PC-3 (cell line): ENCODE data around the gene PCARE. TPM values are rescaled to one million over a fixed set of nuclear protein-coding genes. Genes with fewer than 3 reads are reported as not detected.

Experiments used
- ATAC-seq: fragments of 200-7000 bp; cut with Tn5 transposase; 2 replicates; pipeline ENCODE4 v1.9.1; 2020; ENCODE audit warnings: mild to moderate bottlenecking, moderate library complexity
- BruUV-seq: library from RNA; stranded (reverse); fragments of 400-500 nt; replicated peaks from 2 replicates; lab custom pipeline; 2021; lab: Mats Ljungman, UMichigan
- CTCF ChIA-PET: fragments of 300-600 bp; sonication (Branson Sonifier 250); formaldehyde crosslinking; loops from one replicate; lab custom pipeline; 2022; ENCODE audit warnings: antibody characterized with exemption; lab: Charles Lee
- POLR2A ChIA-PET: fragments of 300-600 bp; sonication (Branson Sonifier 250); formaldehyde crosslinking; loops from one replicate; lab custom pipeline; 2022; ENCODE audit warnings: antibody characterized with exemption; ENCODE audit not compliant: unreplicated experiment; lab: Charles Lee
- DNase-seq: peaks from one replicate; pipeline ENCODE4 v3.0.0-alpha.2; 2015
- H2AFZ ChIP-seq: fragments of 300-600 bp; sonication (generic); 2 replicates; pipeline ENCODE4 v1.6.0; 2016; ENCODE audit warnings: antibody characterized with exemption, low read length
- H3F3A ChIP-seq: fragments of 300-600 bp; sonication (generic); one replicate; pipeline ENCODE4 v1.6.0; 2017; ENCODE audit warnings: antibody characterized with exemption, low read length, control low read depth, mild to moderate bottlenecking; ENCODE audit not compliant: unreplicated experiment
- H3K27ac ChIP-seq: fragments of 300-600 bp; sonication (generic); 2 replicates; pipeline ENCODE4 v1.5.1; 2016; ENCODE audit warnings: mild to moderate bottlenecking, low read length
- H3K27me3 ChIP-seq: fragments of 300-600 bp; sonication (generic); 2 replicates; pipeline ENCODE4 v1.6.1; 2016; ENCODE audit warnings: low read length, mixed read lengths
- H3K36me3 ChIP-seq: fragments of 300-600 bp; sonication (generic); 2 replicates; pipeline ENCODE4 v1.6.1; 2016; ENCODE audit warnings: low read depth, mixed run types, low read length, mixed read lengths
- H3K4me1 ChIP-seq: fragments of 300-600 bp; sonication (generic); 2 replicates; pipeline ENCODE4 v1.5.1; 2016; ENCODE audit warnings: low read length; ENCODE audit not compliant: insufficient read depth
- H3K4me2 ChIP-seq: fragments of 300-600 bp; sonication (generic); 2 replicates; pipeline ENCODE4 v1.6.0; 2016; ENCODE audit warnings: low read length
- H3K4me3 ChIP-seq: fragments of 300-600 bp; sonication (generic); 2 replicates; pipeline ENCODE4 v1.5.1; 2016; ENCODE audit warnings: mild to moderate bottlenecking, low read length, mixed read lengths
- H3K79me2 ChIP-seq: fragments of 300-600 bp; sonication (generic); 2 replicates; pipeline ENCODE4 v1.6.1; 2017; ENCODE audit warnings: low read length, mixed read lengths
- H3K9ac ChIP-seq: fragments of 300-600 bp; sonication (generic); 2 replicates; pipeline ENCODE4 v1.6.0; 2016; ENCODE audit warnings: mild to moderate bottlenecking, low read length
- H3K9me2 ChIP-seq: fragments of 300-600 bp; sonication (generic); replicated peaks from 2 replicates; pipeline ENCODE4 v1.6.1; 2016; ENCODE audit warnings: mixed run types, low read length, mixed read lengths
- H3K9me3 ChIP-seq: fragments of 300-600 bp; sonication (generic); 2 replicates; pipeline ENCODE4 v1.6.1; 2016; ENCODE audit warnings: low read length, mixed read lengths
- H4K20me1 ChIP-seq: fragments of 300-600 bp; sonication (generic); 2 replicates; pipeline ENCODE4 v1.6.1; 2016; ENCODE audit warnings: low read length, mixed read lengths
- CTCF ChIP-seq: fragments of 300-600 bp; sonication (generic); conservative IDR thresholded peaks from 2 replicates; pipeline ENCODE4 v1.5.1; 2017; ENCODE audit warnings: antibody characterized with exemption, low read depth, mild to moderate bottlenecking, low read length
- EZH2 ChIP-seq: fragments of 300-600 bp; sonication (generic); IDR thresholded peaks from one replicate; pipeline ENCODE4 v1.6.1; 2017; ENCODE audit warnings: antibody characterized with exemption, mild to moderate bottlenecking, low read length; ENCODE audit not compliant: unreplicated experiment
- EZH2phosphoT487 ChIP-seq: fragments of 300-600 bp; sonication (generic); IDR thresholded peaks from 2 replicates; pipeline ENCODE4 v1.6.1; 2018; ENCODE audit warnings: mild to moderate bottlenecking, antibody characterized with exemption, low read length, borderline replicate concordance
- intact Hi-C: fragments of 100-400 bp; cut with micrococcal nuclease; formaldehyde crosslinking; loops from 2 replicates; pipeline ENCODE4 v1.9.0; 2023
- total RNA-seq: library from RNA; depleted of rRNA; stranded (reverse); fragments of >200 nt; gene quantifications from 2 replicates; pipeline ENCODE4 v1.2.3, GENCODE V29; 2014

PCARE gene
- total RNA-seq, 1 experiment from 2014 or later = not detected

- H3K4me2 ChIP-seq = no peak overlapping the region
- H3F3A ChIP-seq = no peaks in the 10 kb centered on the region
- BruUV-seq = no TSS peak
- H4K20me1 ChIP-seq = no peaks in the 10 kb centered on the region
- no peaks in the 10 kb centered on the region for H3K4me1 ChIP-seq
- ATAC-seq (no peak), DNase-seq (no peak)
- POLR2A ChIA-PET = no interaction called here
- H3K27me3 ChIP-seq = no peaks in the 10 kb centered on the region
- CTCF ChIA-PET = no interaction called here
- H3K9ac ChIP-seq = no peak overlapping the region
- H3K79me2 ChIP-seq = no peaks in the 10 kb centered on the region
- H3K36me3 ChIP-seq = no peaks in the 10 kb centered on the region
- intact Hi-C loops = no loop called here
- H3K9me2 ChIP-seq = no peaks in the 10 kb centered on the region
- no peaks in the 10 kb centered on the region for H3K9me3 ChIP-seq
- no peak overlapping the region for H3K27ac ChIP-seq
- no peak overlapping the region for H3K4me3 ChIP-seq
- TF ChIP-seq EZH2phosphoT487 = no peak
- no peak for TF ChIP-seq CTCF
- TF ChIP-seq EZH2 = no peak
- no peak overlapping the region for H2AFZ ChIP-seq
These were observed 10.5 kb downstream of the PCARE start for GRCh38 chr2:29063646-29064345.

GRCh38 chr2:29063056-29063455 lies 11.3 kb downstream of the PCARE start:
- Histone ChIP-seq H3K9ac (no peak overlapping the region), H3K9me3 (no peaks in the 10 kb centered on the region), H3K9me2 (no peaks in the 10 kb centered on the region), H2AFZ (no peak overlapping the region), H3K4me1 (no peaks in the 10 kb centered on the region), H3K27ac (no peak overlapping the region), H4K20me1 (no peaks in the 10 kb centered on the region), H3K4me2 (no peak overlapping the region), H3K4me3 (no peak overlapping the region), H3K27me3 (no peaks in the 10 kb centered on the region), H3K79me2 (no peaks in the 10 kb centered on the region), H3K36me3 (no peaks in the 10 kb centered on the region), H3F3A (no peaks in the 10 kb centered on the region)
- ChIA-PET CTCF (no interaction called here), POLR2A (no interaction called here)
- TF ChIP-seq EZH2phosphoT487 (no peak), CTCF (no peak), EZH2 (no peak)
- intact Hi-C loops = no loop called here
- ATAC-seq = no peak
- no peak for DNase-seq
- no TSS peak for BruUV-seq

GRCh38 chr2:29062371-29062770 lies 12.0 kb downstream of the PCARE start:
- no peak for TF ChIP-seq EZH2
- no peak for TF ChIP-seq CTCF
- TF ChIP-seq EZH2phosphoT487 = no peak
- intact Hi-C loops = no loop called here
- CTCF ChIA-PET = no interaction called here
- no TSS peak for BruUV-seq
- Histone ChIP-seq H3K4me3 (no peak overlapping the region), H3K9me2 (no peaks in the 10 kb centered on the region), H3K27me3 (no peaks in the 10 kb centered on the region), H2AFZ (no peak overlapping the region), H3K79me2 (no peaks in the 10 kb centered on the region), H3K9me3 (no peaks in the 10 kb centered on the region), H4K20me1 (no peaks in the 10 kb centered on the region), H3F3A (no peaks in the 10 kb centered on the region), H3K27ac (no peak overlapping the region), H3K4me1 (no peaks in the 10 kb centered on the region), H3K9ac (no peak overlapping the region), H3K4me2 (no peak overlapping the region), H3K36me3 (no peaks in the 10 kb centered on the region)
- POLR2A ChIA-PET = no interaction called here
- ATAC-seq (no peak), DNase-seq (no peak)
